ENCODE measurements around the gene SAA4.

SAA4 gene

GRCh38 chr11:18245396-18245795 is 8.8 kb upstream of the SAA4 start:
- H3K9ac ChIP-seq (ENCODE audit: low read depth, low read length), result no peak overlapping the region
- H3K4me2 ChIP-seq (ENCODE audit: low read length), result no peak overlapping the region
- no peak overlapping the region for H3K4me3 ChIP-seq (ENCODE audit: low read length)
- H3K27me3 ChIP-seq (ENCODE audit: control insufficient read depth, insufficient read depth, low read length), result peaks cover 35% of the 10 kb centered on the region
- H3K9me3 ChIP-seq (replicated peaks; ENCODE audit: low read length), result no peaks in the 10 kb centered on the region
- no peaks in the 10 kb centered on the region for H3K4me1 ChIP-seq (ENCODE audit: control insufficient read depth, insufficient read depth, low read length)
- H3K36me3 ChIP-seq (ENCODE audit: insufficient read depth, low read length), result no peaks in the 10 kb centered on the region

- H3K9ac ChIP-seq (ENCODE audit: low read depth, low read length), result no peak overlapping the region
- H3K4me2 ChIP-seq (ENCODE audit: low read length), result no peak overlapping the region
- no peaks in the 10 kb centered on the region for H3K36me3 ChIP-seq (ENCODE audit: insufficient read depth, low read length)
- no peak overlapping the region for H3K4me3 ChIP-seq (ENCODE audit: low read length)
- no peaks in the 10 kb centered on the region for H3K9me3 ChIP-seq (replicated peaks; ENCODE audit: low read length)
- no peaks in the 10 kb centered on the region for H3K4me1 ChIP-seq (ENCODE audit: control insufficient read depth, insufficient read depth, low read length)
- peaks cover 38% of the 10 kb centered on the region for H3K27me3 ChIP-seq (ENCODE audit: control insufficient read depth, insufficient read depth, low read length)
Measured at GRCh38 chr11:18243783-18244362, 7.3 kb upstream of the SAA4 start.

GRCh38 chr11:18239655-18240054 is 3.1 kb upstream of the SAA4 start:
- Histone ChIP-seq H3K4me1 (ENCODE audit: control insufficient read depth, insufficient read depth, low read length) (no peaks in the 10 kb centered on the region), H3K9me3 (replicated peaks; ENCODE audit: low read length) (no peaks in the 10 kb centered on the region), H3K4me2 (ENCODE audit: low read length) (no peak overlapping the region), H3K9ac (ENCODE audit: low read depth, low read length) (no peak overlapping the region), H3K4me3 (ENCODE audit: low read length) (no peak overlapping the region), H3K27me3 (ENCODE audit: control insufficient read depth, insufficient read depth, low read length) (peaks cover 58% of the 10 kb centered on the region), H3K36me3 (ENCODE audit: insufficient read depth, low read length) (no peaks in the 10 kb centered on the region)

- H3K4me3 ChIP-seq (ENCODE audit: low read length), result no peak overlapping the region
- H3K4me2 ChIP-seq (ENCODE audit: low read length), result no peak overlapping the region
- H3K9me3 ChIP-seq (replicated peaks; ENCODE audit: low read length), result peaks cover 3% of the 10 kb centered on the region
- peaks cover 55% of the 10 kb centered on the region for H3K27me3 ChIP-seq (ENCODE audit: control insufficient read depth, insufficient read depth, low read length)
- H3K9ac ChIP-seq (ENCODE audit: low read depth, low read length), result no peak overlapping the region
- H3K36me3 ChIP-seq (ENCODE audit: insufficient read depth, low read length), result no peaks in the 10 kb centered on the region
- H3K4me1 ChIP-seq (ENCODE audit: control insufficient read depth, insufficient read depth, low read length), result no peaks in the 10 kb centered on the region
Measured at GRCh38 chr11:18235394-18236334, 938 bp downstream of the SAA4 start.

- no peak overlapping the region for H3K9ac ChIP-seq (ENCODE audit: low read depth, low read length)
- no peak overlapping the region for H3K4me2 ChIP-seq (ENCODE audit: low read length)
- no peaks in the 10 kb centered on the region for H3K36me3 ChIP-seq (ENCODE audit: insufficient read depth, low read length)
- no peak overlapping the region for H3K4me3 ChIP-seq (ENCODE audit: low read length)
- H3K9me3 ChIP-seq (replicated peaks; ENCODE audit: low read length), result peaks cover 3% of the 10 kb centered on the region
- peaks cover 43% of the 10 kb centered on the region for H3K27me3 ChIP-seq (ENCODE audit: control insufficient read depth, insufficient read depth, low read length)
- H3K4me1 ChIP-seq (ENCODE audit: control insufficient read depth, insufficient read depth, low read length), result no peaks in the 10 kb centered on the region
Measured at GRCh38 chr11:18233912-18234311, 2.7 kb downstream of the SAA4 start.

GRCh38 chr11:18230859-18231258 is 5.7 kb downstream of the SAA4 start:
- Histone ChIP-seq H3K36me3 (ENCODE audit: insufficient read depth, low read length) (no peaks in the 10 kb centered on the region), H3K4me2 (ENCODE audit: low read length) (no peak overlapping the region), H3K4me1 (ENCODE audit: control insufficient read depth, insufficient read depth, low read length) (no peaks in the 10 kb centered on the region), H3K9ac (ENCODE audit: low read depth, low read length) (no peak overlapping the region), H3K27me3 (ENCODE audit: control insufficient read depth, insufficient read depth, low read length) (peaks cover 39% of the 10 kb centered on the region), H3K4me3 (ENCODE audit: low read length) (no peak overlapping the region), H3K9me3 (replicated peaks; ENCODE audit: low read length) (peaks cover 3% of the 10 kb centered on the region)

GRCh38 chr11:18229501-18229900 is 7.1 kb downstream of the SAA4 start:
- Histone ChIP-seq H3K9me3 (replicated peaks; ENCODE audit: low read length) (peaks cover 3% of the 10 kb centered on the region), H3K36me3 (ENCODE audit: insufficient read depth, low read length) (no peaks in the 10 kb centered on the region), H3K4me2 (ENCODE audit: low read length) (no peak overlapping the region), H3K4me3 (ENCODE audit: low read length) (no peak overlapping the region), H3K9ac (ENCODE audit: low read depth, low read length) (no peak overlapping the region), H3K4me1 (ENCODE audit: control insufficient read depth, insufficient read depth, low read length) (no peaks in the 10 kb centered on the region), H3K27me3 (ENCODE audit: control insufficient read depth, insufficient read depth, low read length) (peaks cover 29% of the 10 kb centered on the region)

- Histone ChIP-seq H3K9ac (ENCODE audit: low read depth, low read length) (no peak overlapping the region), H3K4me3 (ENCODE audit: low read length) (no peak overlapping the region), H3K9me3 (replicated peaks; ENCODE audit: low read length) (no peaks in the 10 kb centered on the region), H3K4me1 (ENCODE audit: control insufficient read depth, insufficient read depth, low read length) (no peaks in the 10 kb centered on the region), H3K27me3 (ENCODE audit: control insufficient read depth, insufficient read depth, low read length) (peaks cover 25% of the 10 kb centered on the region), H3K4me2 (ENCODE audit: low read length) (no peak overlapping the region), H3K36me3 (ENCODE audit: insufficient read depth, low read length) (no peaks in the 10 kb centered on the region)
Measured at GRCh38 chr11:18225913-18226312, 10.7 kb downstream of the SAA4 start.

- H3K9ac ChIP-seq (ENCODE audit: low read depth, low read length), result no peak overlapping the region
- no peaks in the 10 kb centered on the region for H3K36me3 ChIP-seq (ENCODE audit: insufficient read depth, low read length)
- H3K9me3 ChIP-seq (replicated peaks; ENCODE audit: low read length), result no peaks in the 10 kb centered on the region
- no peak overlapping the region for H3K4me3 ChIP-seq (ENCODE audit: low read length)
- H3K27me3 ChIP-seq (ENCODE audit: control insufficient read depth, insufficient read depth, low read length), result peaks cover 34% of the 10 kb centered on the region
- H3K4me2 ChIP-seq (ENCODE audit: low read length), result no peak overlapping the region
- H3K4me1 ChIP-seq (ENCODE audit: control insufficient read depth, insufficient read depth, low read length), result no peaks in the 10 kb centered on the region
Measured at GRCh38 chr11:18223591-18224387, 12.8 kb downstream of the SAA4 start.

GRCh38 chr11:18222814-18223421 is 13.7 kb downstream of the SAA4 start:
- H3K36me3 ChIP-seq (ENCODE audit: insufficient read depth, low read length), result no peaks in the 10 kb centered on the region

GRCh38 chr11:18221274-18221876 is 15.2 kb downstream of the SAA4 start:
- H3K4me3 ChIP-seq (ENCODE audit: low read length), result no peak overlapping the region
- no peak overlapping the region for H3K4me2 ChIP-seq (ENCODE audit: low read length)
- no peaks in the 10 kb centered on the region for H3K9me3 ChIP-seq (replicated peaks; ENCODE audit: low read length)

More at GRCh38 chr11:18222814-18223421, 13.7 kb downstream of the SAA4 start:
- Histone ChIP-seq H3K4me3 (ENCODE audit: low read length) (no peak overlapping the region), H3K4me2 (ENCODE audit: low read length) (no peak overlapping the region), H3K9me3 (replicated peaks; ENCODE audit: low read length) (no peaks in the 10 kb centered on the region), H3K4me1 (ENCODE audit: control insufficient read depth, insufficient read depth, low read length) (no peaks in the 10 kb centered on the region), H3K27me3 (ENCODE audit: control insufficient read depth, insufficient read depth, low read length) (peaks cover 31% of the 10 kb centered on the region), H3K9ac (ENCODE audit: low read depth, low read length) (no peak overlapping the region)

More at GRCh38 chr11:18221274-18221876, 15.2 kb downstream of the SAA4 start:
- peaks cover 30% of the 10 kb centered on the region for H3K27me3 ChIP-seq (ENCODE audit: control insufficient read depth, insufficient read depth, low read length)
- no peaks in the 10 kb centered on the region for H3K36me3 ChIP-seq (ENCODE audit: insufficient read depth, low read length)
- no peaks in the 10 kb centered on the region for H3K4me1 ChIP-seq (ENCODE audit: control insufficient read depth, insufficient read depth, low read length)
- H3K9ac ChIP-seq (ENCODE audit: low read depth, low read length), result no peak overlapping the region
